ENCODE data around the gene TMEM30B.
A peak's percentile ranks its signal among the peaks of the same experiment; 100 is the strongest.

Gene TMEM30B

DNA sequence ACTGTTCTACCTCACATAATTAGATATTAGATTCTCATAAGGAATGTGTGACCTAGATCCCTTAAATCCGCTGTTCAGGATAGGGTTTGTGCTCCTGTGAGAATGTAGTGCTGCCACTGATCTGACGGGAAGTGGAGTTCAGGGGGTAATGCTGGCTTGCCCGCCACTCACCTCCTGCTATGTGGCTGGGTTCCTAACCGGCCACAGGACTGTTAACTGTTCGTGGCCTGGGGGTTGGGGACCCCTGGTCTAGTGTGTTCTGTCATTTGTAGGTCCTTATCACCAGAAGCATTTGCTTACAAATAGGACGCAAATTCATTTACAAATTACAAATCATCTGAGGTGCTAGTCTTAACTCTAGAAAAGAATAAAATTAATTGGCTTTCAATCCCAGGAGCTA is 16.4 kb upstream of the TMEM30B start:
- DNase-seq: no peak

DNA sequence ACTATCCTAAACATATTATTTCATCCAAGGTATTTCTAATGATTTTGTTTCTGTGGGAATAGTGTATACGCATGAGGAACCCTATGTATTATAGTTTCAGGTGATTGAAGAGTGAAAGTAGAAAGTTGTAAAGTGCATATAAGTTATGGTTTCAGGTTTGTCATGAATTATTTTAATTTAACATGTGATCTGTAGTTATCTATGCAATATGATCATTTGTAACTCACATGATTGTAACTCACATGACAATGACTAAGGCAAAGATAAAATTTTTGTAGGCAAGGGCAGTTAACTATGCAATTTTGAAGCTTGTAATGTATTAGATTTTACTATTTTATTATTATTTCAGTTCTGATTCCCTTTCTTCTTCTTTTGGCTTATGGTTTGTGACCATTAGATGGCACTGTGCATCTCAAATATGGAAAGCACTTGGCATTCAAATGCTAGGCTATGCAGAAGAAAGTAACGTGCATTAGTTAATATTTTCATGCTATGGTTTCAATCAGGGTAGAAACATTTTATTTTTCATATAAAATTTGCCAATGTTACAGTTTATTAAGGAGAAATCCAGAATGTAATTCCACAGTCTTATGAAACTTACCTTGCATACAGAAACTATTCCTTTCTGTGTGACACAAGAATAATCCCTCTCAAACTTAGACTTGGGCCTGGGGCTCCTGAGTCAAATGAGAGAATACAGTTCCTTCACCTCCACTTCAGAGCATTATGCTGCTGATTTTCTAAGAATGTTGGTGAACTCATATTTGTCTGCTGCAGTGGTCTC is 15.8 kb upstream of the TMEM30B start:
- peak; percentile 19 for DNase-seq

DNA sequence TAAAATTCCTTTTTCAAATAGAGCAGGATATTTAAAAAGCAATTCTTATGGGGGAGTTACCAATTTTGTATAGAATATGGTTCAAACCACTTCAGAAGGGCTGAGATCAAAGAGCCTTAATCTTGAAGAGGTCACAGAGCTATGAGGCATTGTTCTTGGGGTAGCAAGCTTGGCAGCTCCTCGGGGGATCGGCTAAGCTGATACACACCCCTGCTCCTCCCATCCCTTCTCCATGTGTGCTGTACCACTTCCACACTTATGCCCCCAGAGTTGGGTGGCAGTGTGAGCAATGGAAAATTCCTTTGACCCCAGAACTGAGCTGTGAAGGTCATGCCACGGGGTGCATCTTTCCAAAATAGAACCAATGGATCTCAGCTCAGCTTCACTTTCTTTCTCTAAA is 15.0 kb upstream of the TMEM30B start:
- no peak for DNase-seq

DNA sequence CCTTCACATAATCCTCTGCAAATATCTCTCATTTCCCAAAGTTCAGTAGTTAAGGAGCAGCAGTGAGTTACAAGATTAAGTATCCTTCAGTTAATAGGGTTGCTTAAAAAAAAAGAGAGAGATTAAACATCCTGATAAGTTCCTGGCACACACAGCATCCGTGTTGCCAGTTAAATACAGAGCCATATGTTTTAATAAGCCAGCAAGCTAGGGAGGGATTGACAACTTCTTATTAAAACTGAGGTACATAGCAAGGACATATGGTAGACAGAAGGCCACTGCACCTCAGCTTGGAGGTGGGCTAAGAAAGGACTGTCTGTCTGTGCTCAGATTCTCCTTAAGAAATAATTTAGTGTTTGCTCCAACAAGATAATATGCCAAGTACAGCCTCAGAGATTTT is 9.6 kb upstream of the TMEM30B start:
- DNase-seq: no peak

DNA sequence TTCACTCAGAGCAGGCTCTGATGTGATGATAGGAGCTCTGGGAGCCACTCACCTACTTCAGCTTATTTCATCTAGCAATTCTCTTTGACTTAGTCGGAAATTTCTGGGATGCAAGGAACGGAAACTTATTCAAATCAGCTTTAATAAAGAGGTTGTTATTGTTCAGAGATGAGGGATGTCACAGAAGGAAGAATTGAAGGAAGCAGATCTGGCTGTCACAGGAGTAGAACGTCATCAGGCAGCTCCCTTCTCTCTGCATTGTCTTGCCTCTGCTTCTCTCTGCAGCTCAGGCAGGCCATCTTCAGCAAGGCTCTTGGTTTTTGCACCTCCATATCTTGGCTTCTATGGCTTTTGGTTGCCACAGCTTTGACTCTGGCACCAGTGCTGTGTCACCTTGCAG is 7.6 kb upstream of the TMEM30B start:
- no peak for DNase-seq

DNA sequence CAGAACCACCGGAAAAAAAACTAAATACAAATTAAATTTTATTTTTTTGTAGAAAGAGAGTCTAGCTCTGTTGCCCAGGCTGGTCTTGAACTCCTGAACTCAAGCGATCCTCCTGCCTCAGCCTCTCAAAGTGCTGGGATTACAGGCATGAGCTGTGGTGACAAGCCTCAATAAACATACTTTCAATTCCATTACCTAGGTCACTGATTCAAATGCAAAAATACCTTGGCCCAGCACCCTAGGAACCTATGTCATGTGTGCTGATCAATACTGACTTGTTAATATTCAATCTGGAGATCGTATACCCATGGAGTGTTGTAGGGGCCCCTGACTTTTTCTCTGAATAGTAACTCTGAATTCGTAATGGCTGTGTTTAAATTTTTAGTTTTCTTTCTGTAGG is 7.1 kb upstream of the TMEM30B start:
- no peak for DNase-seq

DNA sequence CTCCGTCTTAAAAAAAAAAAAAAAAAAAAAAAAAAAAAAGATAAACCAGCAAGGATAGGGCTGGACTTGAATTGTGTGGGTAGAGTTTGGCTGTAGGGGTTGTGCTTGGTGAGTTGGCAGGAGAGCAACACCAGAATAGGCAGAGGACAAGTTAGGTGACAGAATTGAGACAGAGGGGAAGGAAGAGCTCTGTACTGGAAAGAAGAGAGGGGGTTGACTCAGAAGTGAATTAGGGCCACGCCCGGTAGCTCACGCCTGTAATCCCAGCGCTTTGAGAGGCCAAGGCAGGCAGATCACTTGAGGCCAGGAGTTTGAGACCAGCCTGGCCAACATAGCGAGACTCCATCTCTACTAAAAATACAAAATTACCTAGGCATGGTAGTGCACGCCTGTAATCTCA is 6.1 kb upstream of the TMEM30B start:
- no peak for DNase-seq

- no peak for DNase-seq
These were observed 4.2 kb upstream of the TMEM30B start for GRCh38 chr14:61285364-61285763.

- DNase-seq: no peak
These were observed 2.9 kb upstream of the TMEM30B start for GRCh38 chr14:61284001-61284400.

DNA sequence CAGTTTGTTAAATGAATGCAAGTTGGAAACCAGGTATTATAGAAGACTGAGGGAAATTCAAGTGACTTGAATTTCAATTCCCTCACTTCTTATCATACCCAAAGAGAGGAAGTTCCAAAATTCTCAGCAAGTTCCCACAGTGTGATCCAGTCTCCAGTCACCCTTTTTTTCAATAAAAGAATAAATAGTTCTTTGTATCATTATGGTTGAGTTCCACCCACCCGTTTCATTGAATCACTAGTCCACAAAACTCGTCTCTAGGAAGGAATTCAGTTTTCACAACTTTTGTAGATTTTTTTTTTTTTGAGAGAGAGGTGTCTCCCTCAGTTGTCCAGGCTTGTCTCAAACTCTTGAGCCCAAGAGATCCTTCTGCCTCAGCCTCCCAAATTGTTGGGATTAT is 1.6 kb upstream of the TMEM30B start:
- DNase-seq: no peak

- DNase-seq: no peak
These were observed 774 bp upstream of the TMEM30B start for GRCh38 chr14:61281948-61282275.

GRCh38 chr14:61280526-61281185 is 482 bp downstream of the TMEM30B start:
- DNase-seq: peak; percentile 69

- DNase-seq: no peak
These were observed 1.0 kb downstream of the TMEM30B start for GRCh38 chr14:61280092-61280525.

- no peak for DNase-seq
These were observed 2.1 kb downstream of the TMEM30B start for GRCh38 chr14:61279082-61279481.

GRCh38 chr14:61277784-61278183 is 3.4 kb downstream of the TMEM30B start:
- DNase-seq: no peak

DNA sequence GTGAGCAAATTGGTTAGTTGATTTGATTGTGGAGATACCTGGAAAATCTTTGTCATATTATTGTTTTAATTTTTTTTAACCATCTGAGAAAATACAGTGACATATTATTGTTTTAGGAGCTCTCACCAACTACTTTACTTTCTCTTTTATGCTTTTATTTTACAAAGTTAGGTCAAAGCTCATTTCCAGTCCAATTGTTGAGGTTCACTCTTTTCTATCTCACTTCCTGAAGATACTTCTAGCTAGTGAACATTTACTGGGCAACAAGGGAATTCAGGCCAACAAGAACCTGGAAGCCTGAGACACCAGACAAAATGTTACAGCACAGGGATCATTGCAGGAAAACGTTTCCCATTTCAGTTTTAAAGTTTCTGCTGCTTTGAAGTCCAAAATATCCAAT is 3.9 kb downstream of the TMEM30B start:
- no peak for DNase-seq

DNA sequence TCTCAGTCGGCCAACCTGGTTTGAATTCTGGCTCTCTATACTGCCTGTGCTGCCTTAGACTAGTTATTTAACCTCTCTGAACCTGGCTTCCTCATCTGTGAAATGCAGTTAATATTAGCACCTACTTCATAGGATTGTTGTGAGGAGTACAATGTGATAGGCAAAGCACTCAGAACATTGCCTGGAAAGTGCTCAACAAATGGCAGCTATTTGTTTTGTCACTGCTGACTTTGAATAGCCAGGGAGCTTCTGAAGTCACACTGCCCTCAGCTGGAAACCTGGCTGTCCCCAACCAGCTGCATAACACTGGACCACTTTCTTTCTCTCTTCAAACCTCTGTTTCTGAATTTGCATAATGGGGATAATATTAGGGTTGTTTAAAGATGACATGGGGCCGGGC is 9.6 kb downstream of the TMEM30B start:
- DNase-seq: no peak

- no peak for DNase-seq
These were observed 10.4 kb downstream of the TMEM30B start for GRCh38 chr14:61270714-61271113.

DNA sequence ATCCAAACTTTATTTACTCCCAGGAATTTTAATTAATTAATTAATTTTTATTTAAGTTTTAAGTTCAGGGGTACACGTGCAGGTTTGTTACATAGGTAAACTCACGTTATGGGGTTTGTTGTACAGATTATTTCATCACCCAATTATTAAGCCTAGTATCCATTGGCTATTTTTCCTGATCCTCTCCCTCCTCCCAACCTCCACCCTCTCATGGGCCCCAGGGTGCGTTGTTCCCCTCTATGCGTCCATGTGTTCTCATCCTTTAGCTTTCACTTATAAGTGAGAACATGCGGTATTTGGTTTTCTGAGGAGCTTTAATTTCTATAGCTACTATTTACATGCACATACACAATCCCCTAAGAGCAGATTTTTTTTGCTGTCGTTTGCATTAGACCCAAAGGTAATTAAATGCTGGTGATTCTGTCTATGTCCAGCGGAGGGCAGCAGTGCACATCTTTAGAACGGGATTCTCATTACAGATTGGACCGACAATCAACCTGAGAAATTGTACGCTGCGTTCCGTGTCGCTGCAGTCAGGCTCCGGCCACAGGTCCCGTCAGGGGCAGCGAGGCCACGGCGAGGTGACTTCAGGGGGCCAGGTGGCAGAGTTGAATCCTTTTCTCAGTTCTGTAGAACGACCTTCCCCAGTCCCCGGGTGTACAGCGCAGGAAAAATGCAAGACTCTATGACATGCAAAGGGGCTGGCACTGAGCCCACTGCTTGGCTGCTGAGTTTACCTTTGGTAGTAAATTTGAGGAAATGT is 11.6 kb downstream of the TMEM30B start:
- DNase-seq: peak; percentile 80

- DNase-seq: no peak
These were observed 12.3 kb downstream of the TMEM30B start for GRCh38 chr14:61268812-61269211.

GRCh38 chr14:61266891-61267740 is 14.0 kb downstream of the TMEM30B start:
- DNase-seq: no peak

- no peak for DNase-seq
These were observed 14.7 kb downstream of the TMEM30B start for GRCh38 chr14:61266436-61266835.

DNA sequence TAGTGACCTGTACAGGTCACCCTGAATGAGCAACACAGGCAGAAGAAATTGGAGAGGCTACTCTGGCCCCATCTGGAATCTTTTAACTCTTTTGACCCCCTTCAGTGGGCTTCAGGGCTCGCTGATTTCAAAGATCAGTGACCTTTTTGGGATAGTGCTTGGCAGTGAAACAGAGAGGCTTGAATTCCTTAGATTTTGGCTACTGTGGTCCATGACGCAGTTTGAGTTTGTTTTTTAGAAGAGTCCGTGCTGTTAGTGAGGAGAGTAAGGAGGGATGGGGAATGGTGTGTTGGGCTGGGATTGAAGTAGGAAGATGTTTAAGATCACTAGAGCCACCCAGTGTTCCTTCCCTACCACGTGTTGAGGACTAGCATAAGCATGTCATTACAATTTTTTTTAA is 16.5 kb downstream of the TMEM30B start:
- no peak for DNase-seq
